ENCODE results near the gene TMC1. TPM values are rescaled to one million over a fixed set of nuclear protein-coding genes. Genes with fewer than 3 reads are reported as not detected.

Gene TMC1
- total RNA-seq, 2 experiments from 2014 or later = not detected

- Mint-ChIP-seq H3K9me3 (no peaks in the 10 kb centered on the region), H3K4me3 (no peak overlapping the region), H3K36me3 (ENCODE audit: low read depth) (no peaks in the 10 kb centered on the region), H3K27me3 (peaks cover 7% of the 10 kb centered on the region), H3K27ac (no peak overlapping the region), H3K4me1 (ENCODE audit: low read depth) (no peaks in the 10 kb centered on the region)
- no peaks in the 10 kb centered on the region for H3K9me3 ChIP-seq (ENCODE audit: control insufficient read depth in 1 of 2, insufficient read depth in 1 of 2, low read length in 2 of 2)
- intact Hi-C loops (cut with DNase I, micrococcal nuclease) = no loop called here
- ATAC-seq (ENCODE audit: poor library complexity) (no peak), DNase-seq (no peak)
- no peaks in the 10 kb centered on the region for H3K36me3 ChIP-seq (ENCODE audit: insufficient read depth, low read length)
- no peak overlapping the region for H3K4me3 ChIP-seq (ENCODE audit: low read length)
- ChIA-PET CTCF (interaction anchor here (0.9 kb wide), 1 partner anchor 12 kb away, joined by 3 read pairs; no protein-coding TSS in a partner anchor), POLR2A (no interaction called here)
- no peak overlapping the region for H3K27ac ChIP-seq (ENCODE audit: low read depth in 1 of 2, low read length in 2 of 2)
- H3K27me3 ChIP-seq (ENCODE audit: control insufficient read depth in 1 of 2, insufficient read depth in 2 of 2, low read length in 2 of 2) = no peaks in the 10 kb centered on the region
- no peaks in the 10 kb centered on the region for H3K4me1 ChIP-seq (ENCODE audit: insufficient read depth, low read length)
- TF ChIP-seq, protein P1, sequence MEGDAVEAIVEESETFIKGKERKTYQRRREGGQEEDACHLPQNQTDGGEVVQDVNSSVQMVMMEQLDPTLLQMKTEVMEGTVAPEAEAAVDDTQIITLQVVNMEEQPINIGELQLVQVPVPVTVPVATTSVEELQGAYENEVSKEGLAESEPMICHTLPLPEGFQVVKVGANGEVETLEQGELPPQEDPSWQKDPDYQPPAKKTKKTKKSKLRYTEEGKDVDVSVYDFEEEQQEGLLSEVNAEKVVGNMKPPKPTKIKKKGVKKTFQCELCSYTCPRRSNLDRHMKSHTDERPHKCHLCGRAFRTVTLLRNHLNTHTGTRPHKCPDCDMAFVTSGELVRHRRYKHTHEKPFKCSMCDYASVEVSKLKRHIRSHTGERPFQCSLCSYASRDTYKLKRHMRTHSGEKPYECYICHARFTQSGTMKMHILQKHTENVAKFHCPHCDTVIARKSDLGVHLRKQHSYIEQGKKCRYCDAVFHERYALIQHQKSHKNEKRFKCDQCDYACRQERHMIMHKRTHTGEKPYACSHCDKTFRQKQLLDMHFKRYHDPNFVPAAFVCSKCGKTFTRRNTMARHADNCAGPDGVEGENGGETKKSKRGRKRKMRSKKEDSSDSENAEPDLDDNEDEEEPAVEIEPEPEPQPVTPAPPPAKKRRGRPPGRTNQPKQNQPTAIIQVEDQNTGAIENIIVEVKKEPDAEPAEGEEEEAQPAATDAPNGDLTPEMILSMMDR (IDR thresholded peaks at IDR 0.05) = no peak
Observed at GRCh38 chr9:72491242-72491641, 30.2 kb upstream of the TMC1 start.

GRCh38 chr9:72494051-72494450, 27.4 kb upstream of the TMC1 start:
- ChIA-PET CTCF (no interaction called here), POLR2A (no interaction called here)
- TF ChIP-seq, protein P1 (IDR thresholded peaks at IDR 0.05) = no peak
- H3K27me3 Mint-ChIP-seq = peaks cover 12% of the 10 kb centered on the region
- no peaks in the 10 kb centered on the region for H3K4me1 Mint-ChIP-seq (ENCODE audit: low read depth)
- H3K9me3 Mint-ChIP-seq = no peaks in the 10 kb centered on the region
- intact Hi-C loops (cut with DNase I, micrococcal nuclease) = no loop called here
- no peaks in the 10 kb centered on the region for H3K27me3 ChIP-seq (ENCODE audit: control insufficient read depth in 1 of 2, insufficient read depth in 2 of 2, low read length in 2 of 2)
- no peaks in the 10 kb centered on the region for H3K36me3 Mint-ChIP-seq (ENCODE audit: low read depth)
- no peaks in the 10 kb centered on the region for H3K36me3 ChIP-seq (ENCODE audit: insufficient read depth, low read length)
- no peaks in the 10 kb centered on the region for H3K9me3 ChIP-seq (ENCODE audit: control insufficient read depth in 1 of 2, insufficient read depth in 1 of 2, low read length in 2 of 2)
- no peak overlapping the region for H3K27ac ChIP-seq (ENCODE audit: low read depth in 1 of 2, low read length in 2 of 2)
- no peak overlapping the region for H3K27ac Mint-ChIP-seq
- DNase-seq (no peak), ATAC-seq (ENCODE audit: poor library complexity) (no peak)
- H3K4me3 Mint-ChIP-seq = no peak overlapping the region
- H3K4me3 ChIP-seq (ENCODE audit: low read length) = no peak overlapping the region
- no peaks in the 10 kb centered on the region for H3K4me1 ChIP-seq (ENCODE audit: insufficient read depth, low read length)

DNA sequence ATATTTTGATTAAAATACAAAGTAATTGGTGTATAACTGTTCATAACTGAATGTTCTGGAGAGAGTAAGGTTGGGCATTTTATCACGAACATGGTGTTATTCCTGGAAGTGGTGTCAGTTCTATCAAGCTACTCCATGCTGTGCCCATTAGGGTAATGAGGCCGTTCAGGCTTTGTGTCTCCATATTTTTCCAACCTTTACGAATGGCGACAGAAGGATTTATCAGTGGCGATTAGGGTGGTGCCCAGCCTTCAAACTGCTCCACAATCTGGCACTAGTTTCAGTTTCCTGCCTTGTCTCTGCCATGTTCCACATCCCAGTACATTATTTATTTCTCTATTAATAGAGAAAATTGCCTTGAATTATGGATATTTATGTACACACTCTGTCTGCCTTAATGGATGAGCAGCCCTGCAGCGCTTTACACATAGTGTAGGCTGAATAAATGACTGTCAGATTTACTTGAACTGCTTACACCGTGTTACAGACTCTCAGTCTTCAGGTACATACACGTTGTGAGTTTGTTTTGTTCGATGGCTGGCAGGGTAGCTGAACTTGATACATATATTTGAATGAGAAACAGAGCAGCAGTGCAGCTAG, 23.9 kb upstream of the TMC1 start:
- DNase-seq (no peak), ATAC-seq (ENCODE audit: poor library complexity) (no peak)
- H3K4me3 Mint-ChIP-seq = no peak overlapping the region
- intact Hi-C loops (cut with DNase I, micrococcal nuclease) = no loop called here
- no peaks in the 10 kb centered on the region for H3K9me3 Mint-ChIP-seq
- Histone ChIP-seq H3K36me3 (ENCODE audit: insufficient read depth, low read length) (no peaks in the 10 kb centered on the region), H3K27ac (ENCODE audit: low read depth in 1 of 2, low read length in 2 of 2) (no peak overlapping the region), H3K27me3 (ENCODE audit: control insufficient read depth in 1 of 2, insufficient read depth in 2 of 2, low read length in 2 of 2) (no peaks in the 10 kb centered on the region), H3K4me3 (ENCODE audit: low read length) (no peak overlapping the region), H3K4me1 (ENCODE audit: insufficient read depth, low read length) (no peaks in the 10 kb centered on the region), H3K9me3 (ENCODE audit: control insufficient read depth in 1 of 2, insufficient read depth in 1 of 2, low read length in 2 of 2) (no peaks in the 10 kb centered on the region)
- H3K36me3 Mint-ChIP-seq (ENCODE audit: low read depth) = no peaks in the 10 kb centered on the region
- ChIA-PET CTCF (no interaction called here), POLR2A (no interaction called here)
- H3K27me3 Mint-ChIP-seq = peaks cover 4% of the 10 kb centered on the region
- no peak overlapping the region for H3K27ac Mint-ChIP-seq
- TF ChIP-seq, protein P1 (IDR thresholded peaks at IDR 0.05) = no peak
- H3K4me1 Mint-ChIP-seq (ENCODE audit: low read depth) = no peaks in the 10 kb centered on the region
